HepG2 (cell line): ENCODE data around the gene SLC4A2. TPM values are rescaled to one million over a fixed set of nuclear protein-coding genes. Genes with fewer than 3 reads are reported as not detected.
A peak's percentile ranks its signal among the peaks of the same experiment; 100 is the strongest.

Experiments used
- AFF4 ChIP-seq: sonication (generic); formaldehyde crosslinking; IDR thresholded peaks from 2 replicates; pipeline ENCODE4 v1.4.0; 2020; ENCODE audit warnings: missing genetic modification reagents
- ELF4 ChIP-seq: sonication (generic); formaldehyde crosslinking; IDR thresholded peaks from 2 replicates; pipeline ENCODE4 v1.5.0; 2020; ENCODE audit warnings: missing genetic modification reagents, mild to moderate bottlenecking, moderate library complexity, borderline replicate concordance
- FIP1L1 ChIP-seq: fragments of 200-400 bp; formaldehyde crosslinking; IDR thresholded peaks from 2 replicates; pipeline ENCODE4 v1.6.1; 2018; ENCODE audit warnings: low read depth, mild to moderate bottlenecking, low read length, moderate library complexity, borderline replicate concordance; ENCODE audit not compliant: insufficient read depth
- MXI1 ChIP-seq: IDR thresholded peaks from 3 replicates; pipeline ENCODE4 v1.6.1; 2012; ENCODE audit warnings: low read depth, low read length, inconsistent platforms, borderline replicate concordance
- PHF20 ChIP-seq: sonication (generic); formaldehyde crosslinking; IDR thresholded peaks from 2 replicates; pipeline ENCODE4 v1.5.0; 2020; ENCODE audit warnings: mild to moderate bottlenecking, missing genetic modification reagents
- POLR2AphosphoS5 ChIP-seq: IDR thresholded peaks from 2 replicates; pipeline ENCODE4 v1.6.1; 2012; ENCODE audit warnings: low read depth, low read length
- THAP8 ChIP-seq: sonication (generic); formaldehyde crosslinking; IDR thresholded peaks from 2 replicates; pipeline ENCODE4 v1.5.1; 2020; ENCODE audit warnings: missing genetic modification reagents, mild to moderate bottlenecking, borderline replicate concordance
- WIZ ChIP-seq: sonication (generic); formaldehyde crosslinking; IDR thresholded peaks from 2 replicates; pipeline ENCODE4 v1.5.1; 2020; ENCODE audit warnings: mild to moderate bottlenecking, missing genetic modification reagents
- ZBTB7B ChIP-seq: sonication (generic); formaldehyde crosslinking; IDR thresholded peaks from 2 replicates; pipeline ENCODE4 v1.4.0; 2020; ENCODE audit warnings: missing genetic modification reagents
- ZNF281 ChIP-seq: sonication (generic); formaldehyde crosslinking; IDR thresholded peaks from 2 replicates; pipeline ENCODE4 v1.4.0; 2020; ENCODE audit warnings: missing genetic modification reagents, borderline replicate concordance
- ZNF547 ChIP-seq: sonication (generic); formaldehyde crosslinking; IDR thresholded peaks from 2 replicates; pipeline ENCODE4 v1.5.1; 2020; ENCODE audit warnings: mild to moderate bottlenecking, missing genetic modification reagents
- ZNF607 ChIP-seq: sonication (generic); formaldehyde crosslinking; IDR thresholded peaks from 2 replicates; pipeline ENCODE4 v1.5.1; 2020; ENCODE audit warnings: missing genetic modification reagents, mild to moderate bottlenecking, borderline replicate concordance
- ZNF672 ChIP-seq: sonication (generic); formaldehyde crosslinking; IDR thresholded peaks from 2 replicates; pipeline ENCODE4 v1.8.1; 2022; ENCODE audit warnings: missing genetic modification reagents
- ZNF782 ChIP-seq: sonication (generic); formaldehyde crosslinking; IDR thresholded peaks from 2 replicates; pipeline ENCODE4 v1.4.0; 2020; ENCODE audit warnings: missing genetic modification reagents, mild to moderate bottlenecking, borderline replicate concordance
- polyA plus RNA-seq, 8 experiments: library from polyadenylated mRNA; depleted of rRNA in 3 of 8; stranded (reverse) in 7 of 8; unstranded in 1 of 8; fragments of >200 nt; fragmentation: Illumina TruSeq in 4 of 8; extraction: Trizol in 4 of 8; gene quantifications; 2 replicates each; pipeline versions ENCODE4 v1.2.1 to v1.2.3, GENCODE V29; 2011 to 2016; ENCODE audit warnings: low read depth in 4 of 8, missing spikeins in 1 of 8, mixed read lengths in 1 of 8; ENCODE audit not compliant: insufficient read depth in 1 of 8
- total RNA-seq, 5 experiments: library from RNA; depleted of rRNA; stranded (reverse); fragments of >200 nt; fragmentation: Illumina TruSeq; extraction: Trizol; gene quantifications; 2 replicates each; pipeline ENCODE4 v1.2.3, GENCODE V29; 2016; ENCODE audit warnings: low read depth in 1 of 5
- TF ChIP-seq, protein P1 (sequence below): sonication (generic); formaldehyde crosslinking; IDR thresholded peaks from 2 replicates; pipeline ENCODE4 v1.8.0; 2022; ENCODE audit warnings: mild to moderate bottlenecking, missing genetic modification reagents; ENCODE audit not compliant: insufficient replicate concordance

The SLC4A2 gene
- total and polyA plus RNA-seq, 2 of the 13 experiments (the other 11 are each of a cell fraction or from before 2014, with no cell fraction given) = 51.9 to 73.4 TPM

GRCh38 chr7:151059367-151060112 lies at the start of gene SLC4A2 (continued):
- TF ChIP-seq AFF4 (no peak), THAP8 (CRISPR knock-in tag) (no peak), PHF20 (CRISPR knock-in tag) (no peak), ZNF547 (no peak), ZNF607 (CRISPR knock-in tag) (no peak), ZBTB7B (CRISPR knock-in tag) (peak; percentile 22; the same call in 1 of the 2 replicates), FIP1L1 (no peak), POLR2AphosphoS5 (peak; percentile 56), ZNF782 (CRISPR knock-in tag) (no peak), ELF4 (CRISPR knock-in tag) (no peak), MXI1 (no peak; the same call in 2 of the 3 replicates), ZNF281 (no peak), ZNF672 (CRISPR knock-in tag) (no peak), WIZ (CRISPR knock-in tag) (no peak)
- TF ChIP-seq, protein P1, sequence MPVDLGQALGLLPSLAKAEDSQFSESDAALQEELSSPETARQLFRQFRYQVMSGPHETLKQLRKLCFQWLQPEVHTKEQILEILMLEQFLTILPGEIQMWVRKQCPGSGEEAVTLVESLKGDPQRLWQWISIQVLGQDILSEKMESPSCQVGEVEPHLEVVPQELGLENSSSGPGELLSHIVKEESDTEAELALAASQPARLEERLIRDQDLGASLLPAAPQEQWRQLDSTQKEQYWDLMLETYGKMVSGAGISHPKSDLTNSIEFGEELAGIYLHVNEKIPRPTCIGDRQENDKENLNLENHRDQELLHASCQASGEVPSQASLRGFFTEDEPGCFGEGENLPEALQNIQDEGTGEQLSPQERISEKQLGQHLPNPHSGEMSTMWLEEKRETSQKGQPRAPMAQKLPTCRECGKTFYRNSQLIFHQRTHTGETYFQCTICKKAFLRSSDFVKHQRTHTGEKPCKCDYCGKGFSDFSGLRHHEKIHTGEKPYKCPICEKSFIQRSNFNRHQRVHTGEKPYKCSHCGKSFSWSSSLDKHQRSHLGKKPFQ = no peak
- TF ChIP-seq, all 625 proteins: peak for 59
